Activated naive CD8-positive, alpha-beta T cell (primary cell): Measurements from ENCODE around the gene CBS.
"Not testable (repeated sequence)": the region's sequence is repeated elsewhere in the genome, so short reads cannot be mapped to it uniquely, and the experiment has no call there.

Experiments used
- H3K27ac Mint-ChIP-seq: one replicate; pipeline ENCODE4 v1.8.0; 2021; ENCODE audit warnings: mixed read lengths
- H3K27me3 Mint-ChIP-seq: one replicate; pipeline ENCODE4 v1.8.0; 2021; ENCODE audit warnings: mixed read lengths
- H3K36me3 Mint-ChIP-seq: one replicate; pipeline ENCODE4 v1.8.0; 2021; ENCODE audit warnings: mixed read lengths
- H3K4me1 Mint-ChIP-seq: one replicate; pipeline ENCODE4 v1.8.0; 2021; ENCODE audit warnings: low read depth, mixed read lengths
- H3K4me3 Mint-ChIP-seq: one replicate; pipeline ENCODE4 v1.8.0; 2021; ENCODE audit warnings: mild to moderate bottlenecking, mixed read lengths
- H3K9me3 Mint-ChIP-seq: one replicate; pipeline ENCODE4 v1.8.0; 2021; ENCODE audit warnings: low read depth, mixed read lengths

CBS gene

GRCh38 chr21:43043291-43043690, 32.3 kb downstream of the CBS start:
- H3K4me1 Mint-ChIP-seq, H3K4me3 Mint-ChIP-seq: not testable (repeated sequence)

DNA sequence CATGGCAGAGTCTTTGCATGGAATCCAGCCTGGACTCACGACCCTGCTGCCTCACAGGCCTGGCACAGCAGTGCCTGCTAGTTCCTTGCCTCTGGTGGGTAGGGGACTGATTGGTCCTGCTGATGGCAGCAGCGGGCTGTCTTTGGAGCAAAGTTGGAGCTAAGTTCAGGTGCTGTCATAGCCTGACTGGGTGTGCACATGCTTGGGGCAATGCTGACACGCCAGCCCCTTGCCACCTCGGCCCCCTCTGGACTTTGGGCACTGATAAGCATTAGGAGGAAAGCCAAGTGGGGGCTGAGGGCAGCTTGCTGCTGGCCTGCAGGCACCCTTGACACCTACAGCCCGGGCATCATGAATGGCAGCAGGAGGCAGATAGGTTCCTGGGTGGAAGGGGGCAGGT, 33.5 kb downstream of the CBS start:
- not testable (repeated sequence) for H3K36me3 Mint-ChIP-seq, H3K4me3 Mint-ChIP-seq, H3K27ac Mint-ChIP-seq, H3K9me3 Mint-ChIP-seq, H3K4me1 Mint-ChIP-seq, H3K27me3 Mint-ChIP-seq

More at GRCh38 chr21:43043291-43043690, 32.3 kb downstream of the CBS start:
- not testable (repeated sequence) for H3K36me3 Mint-ChIP-seq, H3K9me3 Mint-ChIP-seq, H3K27me3 Mint-ChIP-seq, H3K27ac Mint-ChIP-seq

DNA sequence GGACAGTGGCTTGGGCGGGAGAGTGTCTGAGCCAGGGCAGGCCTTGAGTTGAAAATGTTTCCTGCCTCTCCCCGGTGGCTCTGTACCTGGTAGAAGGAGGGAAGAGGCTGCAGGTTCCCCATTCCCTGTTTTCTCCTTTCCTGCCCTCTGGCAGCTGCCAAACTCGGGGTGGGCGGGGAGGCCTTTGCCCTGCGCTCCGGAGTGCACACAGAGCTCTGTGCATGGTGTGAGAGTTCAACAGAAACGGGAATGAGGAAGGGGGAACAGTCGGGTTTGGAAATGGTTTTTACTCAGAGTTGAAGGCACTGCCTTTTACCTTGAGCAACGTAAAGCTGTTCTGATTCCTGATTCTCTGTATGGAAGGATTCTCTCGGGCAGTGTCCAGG, 37.0 kb downstream of the CBS start:
- H3K36me3 Mint-ChIP-seq, H3K4me3 Mint-ChIP-seq, H3K9me3 Mint-ChIP-seq, H3K4me1 Mint-ChIP-seq, H3K27ac Mint-ChIP-seq, H3K27me3 Mint-ChIP-seq: not testable (repeated sequence)

GRCh38 chr21:43037918-43038658, 37.5 kb downstream of the CBS start:
- not testable (repeated sequence) for H3K9me3 Mint-ChIP-seq, H3K27ac Mint-ChIP-seq, H3K4me3 Mint-ChIP-seq, H3K36me3 Mint-ChIP-seq, H3K27me3 Mint-ChIP-seq, H3K4me1 Mint-ChIP-seq

DNA sequence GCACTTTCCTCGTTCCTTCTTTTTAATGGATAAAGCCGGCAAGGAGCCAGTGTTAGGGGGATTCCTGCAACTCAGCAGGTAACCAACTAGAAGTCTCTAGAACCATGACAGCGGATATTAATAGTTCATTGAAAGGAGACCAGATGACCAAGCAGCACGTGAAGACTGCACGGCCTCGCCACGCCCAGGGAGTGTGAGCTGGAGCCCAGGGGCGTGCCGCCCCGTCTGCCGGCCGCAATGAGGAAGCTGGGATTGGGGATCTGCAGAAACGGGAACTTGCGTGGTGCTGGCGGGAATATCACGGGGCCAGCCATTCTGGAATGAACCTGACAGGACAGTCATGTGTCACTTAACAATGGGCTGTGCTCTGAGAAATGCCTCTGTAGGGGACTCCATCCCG, 38.7 kb downstream of the CBS start:
- not testable (repeated sequence) for H3K27me3 Mint-ChIP-seq, H3K4me1 Mint-ChIP-seq, H3K36me3 Mint-ChIP-seq, H3K9me3 Mint-ChIP-seq, H3K4me3 Mint-ChIP-seq, H3K27ac Mint-ChIP-seq

DNA sequence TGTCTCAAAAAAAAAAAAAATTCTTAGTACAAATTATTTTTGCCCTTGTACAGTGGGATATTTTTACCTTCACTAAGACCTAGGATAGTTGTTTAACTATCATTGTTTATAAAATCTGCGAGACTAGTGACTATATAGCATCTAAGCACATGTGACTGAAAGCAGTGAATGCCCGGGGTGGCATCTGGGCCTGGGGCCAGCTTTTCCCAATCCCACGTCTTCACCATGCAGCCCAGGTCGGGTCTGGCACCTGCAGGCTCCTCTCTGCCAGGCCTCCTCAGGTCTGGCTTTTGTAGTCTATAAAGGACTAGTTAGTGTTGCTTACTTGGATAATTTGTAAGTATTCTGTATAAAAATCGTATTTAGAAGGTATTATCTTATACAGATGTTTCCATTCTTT, 40.8 kb downstream of the CBS start:
- no peak overlapping the region for H3K4me3 Mint-ChIP-seq
- no peak overlapping the region for H3K27ac Mint-ChIP-seq
- H3K9me3 Mint-ChIP-seq: no peaks in the 10 kb centered on the region
- peaks cover 2% of the 10 kb centered on the region for H3K36me3 Mint-ChIP-seq
- H3K4me1 Mint-ChIP-seq: no peaks in the 10 kb centered on the region
- no peaks in the 10 kb centered on the region for H3K27me3 Mint-ChIP-seq

- no peak overlapping the region for H3K27ac Mint-ChIP-seq
Measured at GRCh38 chr21:43034101-43034500, 41.5 kb downstream of the CBS start.

GRCh38 chr21:43031121-43031619, 44.5 kb downstream of the CBS start:
- H3K36me3 Mint-ChIP-seq: peaks cover 8% of the 10 kb centered on the region
- no peaks in the 10 kb centered on the region for H3K9me3 Mint-ChIP-seq
- no peak overlapping the region for H3K4me3 Mint-ChIP-seq
- H3K4me1 Mint-ChIP-seq: no peaks in the 10 kb centered on the region
- no peaks in the 10 kb centered on the region for H3K27me3 Mint-ChIP-seq
- no peak overlapping the region for H3K27ac Mint-ChIP-seq

More at GRCh38 chr21:43034101-43034500, 41.5 kb downstream of the CBS start:
- no peak overlapping the region for H3K4me3 Mint-ChIP-seq
- H3K9me3 Mint-ChIP-seq: no peaks in the 10 kb centered on the region
- H3K4me1 Mint-ChIP-seq: no peaks in the 10 kb centered on the region
- no peaks in the 10 kb centered on the region for H3K27me3 Mint-ChIP-seq
- H3K36me3 Mint-ChIP-seq: peaks cover 6% of the 10 kb centered on the region

GRCh38 chr21:43029785-43030184, 45.9 kb downstream of the CBS start:
- Mint-ChIP-seq H3K9me3 (no peaks in the 10 kb centered on the region), H3K27ac (no peak overlapping the region), H3K27me3 (no peaks in the 10 kb centered on the region), H3K4me3 (no peak overlapping the region), H3K4me1 (no peaks in the 10 kb centered on the region), H3K36me3 (peaks cover 12% of the 10 kb centered on the region)

GRCh38 chr21:43027846-43028731, 47.5 kb downstream of the CBS start:
- Mint-ChIP-seq H3K27ac (no peak overlapping the region), H3K9me3 (no peaks in the 10 kb centered on the region), H3K36me3 (peaks cover 15% of the 10 kb centered on the region), H3K4me3 (no peak overlapping the region), H3K4me1 (no peaks in the 10 kb centered on the region), H3K27me3 (no peaks in the 10 kb centered on the region)

GRCh38 chr21:43025636-43026180, 49.9 kb downstream of the CBS start:
- Mint-ChIP-seq H3K9me3 (no peaks in the 10 kb centered on the region), H3K4me3 (no peak overlapping the region), H3K27ac (no peak overlapping the region), H3K36me3 (peaks cover 23% of the 10 kb centered on the region), H3K4me1 (no peaks in the 10 kb centered on the region), H3K27me3 (no peaks in the 10 kb centered on the region)

DNA sequence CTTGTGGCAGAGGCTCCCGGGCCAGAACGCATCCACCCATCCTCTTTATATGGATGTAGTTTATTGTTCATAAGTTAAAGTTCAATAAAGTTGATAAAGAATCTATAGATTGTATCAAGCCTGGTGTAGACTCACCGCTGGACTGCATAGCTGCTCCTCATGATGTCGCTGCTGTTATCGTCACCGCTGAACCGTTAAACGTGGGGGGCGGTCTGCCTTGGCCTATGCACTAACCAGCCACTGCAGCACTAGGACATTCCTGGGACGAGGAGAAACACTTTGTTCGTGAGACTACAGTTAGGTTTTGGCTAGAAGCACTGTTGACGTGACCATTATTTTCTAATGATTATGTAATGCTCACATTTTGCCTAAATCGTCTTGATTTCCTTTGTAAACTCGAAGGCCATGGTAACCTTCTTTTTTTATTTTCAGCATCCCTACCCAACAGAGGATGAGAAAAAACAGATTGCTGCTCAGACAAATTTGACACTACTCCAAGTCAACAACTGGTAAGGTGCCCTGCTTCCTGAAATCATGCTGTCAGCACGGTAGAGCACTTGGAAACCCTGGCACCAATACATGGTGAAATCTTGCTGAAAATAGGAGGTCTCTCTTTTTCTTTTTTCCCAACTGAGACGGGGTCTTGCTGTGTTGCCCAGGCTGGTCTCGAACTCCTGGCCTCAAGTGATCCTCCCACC, 51.0 kb downstream of the CBS start:
- Mint-ChIP-seq H3K36me3 (peaks cover 22% of the 10 kb centered on the region), H3K27me3 (no peaks in the 10 kb centered on the region)

GRCh38 chr21:43023175-43023574, 52.5 kb downstream of the CBS start:
- no peaks in the 10 kb centered on the region for H3K27me3 Mint-ChIP-seq
- no peak overlapping the region for H3K27ac Mint-ChIP-seq
- H3K9me3 Mint-ChIP-seq: no peaks in the 10 kb centered on the region
- H3K36me3 Mint-ChIP-seq: peaks cover 19% of the 10 kb centered on the region
- no peak overlapping the region for H3K4me3 Mint-ChIP-seq
- H3K4me1 Mint-ChIP-seq: no peaks in the 10 kb centered on the region

More for the DNA sequence above, 51.0 kb downstream of the CBS start:
- no peaks in the 10 kb centered on the region for H3K9me3 Mint-ChIP-seq
- H3K27ac Mint-ChIP-seq: no peak overlapping the region
- H3K4me1 Mint-ChIP-seq: no peaks in the 10 kb centered on the region
- no peak overlapping the region for H3K4me3 Mint-ChIP-seq

GRCh38 chr21:43021756-43022600, 53.7 kb downstream of the CBS start:
- Mint-ChIP-seq H3K27me3 (no peaks in the 10 kb centered on the region), H3K36me3 (peaks cover 19% of the 10 kb centered on the region), H3K9me3 (no peaks in the 10 kb centered on the region), H3K4me3 (no peak overlapping the region), H3K4me1 (no peaks in the 10 kb centered on the region), H3K27ac (no peak overlapping the region)
